ENCODE measurements around the gene HOXD11.

DNA sequence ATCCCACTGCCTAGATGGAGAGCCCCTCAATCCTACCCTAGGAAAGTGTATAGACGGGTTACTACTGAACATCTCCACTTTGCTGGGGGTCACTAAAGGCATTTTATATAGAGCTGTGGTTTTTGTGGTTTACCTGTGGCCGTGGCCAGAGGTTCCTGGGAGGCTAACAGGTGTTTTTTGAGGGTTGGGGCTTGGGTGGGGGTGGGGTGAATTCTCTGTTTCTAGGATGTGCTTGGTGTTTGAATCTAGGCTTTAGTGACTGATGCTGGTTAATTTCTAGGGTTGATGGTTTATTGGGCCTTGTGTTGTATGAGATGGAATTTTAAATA, 30.1 kb downstream of the HOXD11 start:
- TF ChIP-seq, protein P1, sequence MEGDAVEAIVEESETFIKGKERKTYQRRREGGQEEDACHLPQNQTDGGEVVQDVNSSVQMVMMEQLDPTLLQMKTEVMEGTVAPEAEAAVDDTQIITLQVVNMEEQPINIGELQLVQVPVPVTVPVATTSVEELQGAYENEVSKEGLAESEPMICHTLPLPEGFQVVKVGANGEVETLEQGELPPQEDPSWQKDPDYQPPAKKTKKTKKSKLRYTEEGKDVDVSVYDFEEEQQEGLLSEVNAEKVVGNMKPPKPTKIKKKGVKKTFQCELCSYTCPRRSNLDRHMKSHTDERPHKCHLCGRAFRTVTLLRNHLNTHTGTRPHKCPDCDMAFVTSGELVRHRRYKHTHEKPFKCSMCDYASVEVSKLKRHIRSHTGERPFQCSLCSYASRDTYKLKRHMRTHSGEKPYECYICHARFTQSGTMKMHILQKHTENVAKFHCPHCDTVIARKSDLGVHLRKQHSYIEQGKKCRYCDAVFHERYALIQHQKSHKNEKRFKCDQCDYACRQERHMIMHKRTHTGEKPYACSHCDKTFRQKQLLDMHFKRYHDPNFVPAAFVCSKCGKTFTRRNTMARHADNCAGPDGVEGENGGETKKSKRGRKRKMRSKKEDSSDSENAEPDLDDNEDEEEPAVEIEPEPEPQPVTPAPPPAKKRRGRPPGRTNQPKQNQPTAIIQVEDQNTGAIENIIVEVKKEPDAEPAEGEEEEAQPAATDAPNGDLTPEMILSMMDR (IDR thresholded peaks at IDR 0.05; ENCODE audit: low read depth, low read length), result no peak
- TF ChIP-seq EZH2phosphoT487 (IDR thresholded peaks at IDR 0.05; ENCODE audit: low read depth), result no peak
